ENCODE results near the gene CRTAP.
A peak's percentile ranks its signal among the peaks of the same experiment; 100 is the strongest.

The CRTAP gene

DNA sequence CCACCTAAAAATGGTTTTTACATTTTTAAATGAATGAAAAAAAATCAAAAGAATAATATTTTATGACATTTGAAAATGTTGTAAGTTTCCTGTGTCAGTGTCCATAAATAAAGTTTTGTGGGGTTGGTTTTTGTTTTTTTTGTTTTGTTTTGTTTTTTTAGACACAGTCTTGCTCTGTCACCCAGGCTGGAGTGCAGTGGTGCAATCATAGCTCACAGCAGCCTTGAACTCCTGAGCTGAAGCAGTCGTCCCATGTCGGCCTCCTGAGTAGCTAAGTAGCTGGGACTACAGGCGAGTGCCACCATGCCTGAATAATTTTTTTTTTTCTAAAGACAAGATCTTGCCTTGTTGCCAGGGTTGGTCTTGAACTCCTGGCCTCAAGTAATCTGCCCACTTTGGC is 14.1 kb upstream of the CRTAP start:
- TF ChIP-seq GABPA (IDR thresholded peaks at IDR 0.05; ENCODE audit: low read depth) (no peak), SPI1 (IDR thresholded peaks at IDR 0.05; ENCODE audit: borderline replicate concordance, low read depth) (no peak), POLR2AphosphoS5 (IDR thresholded peaks at IDR 0.05; ENCODE audit: low read depth) (no peak)
- TF ChIP-seq, protein P1, sequence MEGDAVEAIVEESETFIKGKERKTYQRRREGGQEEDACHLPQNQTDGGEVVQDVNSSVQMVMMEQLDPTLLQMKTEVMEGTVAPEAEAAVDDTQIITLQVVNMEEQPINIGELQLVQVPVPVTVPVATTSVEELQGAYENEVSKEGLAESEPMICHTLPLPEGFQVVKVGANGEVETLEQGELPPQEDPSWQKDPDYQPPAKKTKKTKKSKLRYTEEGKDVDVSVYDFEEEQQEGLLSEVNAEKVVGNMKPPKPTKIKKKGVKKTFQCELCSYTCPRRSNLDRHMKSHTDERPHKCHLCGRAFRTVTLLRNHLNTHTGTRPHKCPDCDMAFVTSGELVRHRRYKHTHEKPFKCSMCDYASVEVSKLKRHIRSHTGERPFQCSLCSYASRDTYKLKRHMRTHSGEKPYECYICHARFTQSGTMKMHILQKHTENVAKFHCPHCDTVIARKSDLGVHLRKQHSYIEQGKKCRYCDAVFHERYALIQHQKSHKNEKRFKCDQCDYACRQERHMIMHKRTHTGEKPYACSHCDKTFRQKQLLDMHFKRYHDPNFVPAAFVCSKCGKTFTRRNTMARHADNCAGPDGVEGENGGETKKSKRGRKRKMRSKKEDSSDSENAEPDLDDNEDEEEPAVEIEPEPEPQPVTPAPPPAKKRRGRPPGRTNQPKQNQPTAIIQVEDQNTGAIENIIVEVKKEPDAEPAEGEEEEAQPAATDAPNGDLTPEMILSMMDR (IDR thresholded peaks at IDR 0.05; ENCODE audit: insufficient read depth, low read length) = no peak
- TF ChIP-seq, protein P2, sequence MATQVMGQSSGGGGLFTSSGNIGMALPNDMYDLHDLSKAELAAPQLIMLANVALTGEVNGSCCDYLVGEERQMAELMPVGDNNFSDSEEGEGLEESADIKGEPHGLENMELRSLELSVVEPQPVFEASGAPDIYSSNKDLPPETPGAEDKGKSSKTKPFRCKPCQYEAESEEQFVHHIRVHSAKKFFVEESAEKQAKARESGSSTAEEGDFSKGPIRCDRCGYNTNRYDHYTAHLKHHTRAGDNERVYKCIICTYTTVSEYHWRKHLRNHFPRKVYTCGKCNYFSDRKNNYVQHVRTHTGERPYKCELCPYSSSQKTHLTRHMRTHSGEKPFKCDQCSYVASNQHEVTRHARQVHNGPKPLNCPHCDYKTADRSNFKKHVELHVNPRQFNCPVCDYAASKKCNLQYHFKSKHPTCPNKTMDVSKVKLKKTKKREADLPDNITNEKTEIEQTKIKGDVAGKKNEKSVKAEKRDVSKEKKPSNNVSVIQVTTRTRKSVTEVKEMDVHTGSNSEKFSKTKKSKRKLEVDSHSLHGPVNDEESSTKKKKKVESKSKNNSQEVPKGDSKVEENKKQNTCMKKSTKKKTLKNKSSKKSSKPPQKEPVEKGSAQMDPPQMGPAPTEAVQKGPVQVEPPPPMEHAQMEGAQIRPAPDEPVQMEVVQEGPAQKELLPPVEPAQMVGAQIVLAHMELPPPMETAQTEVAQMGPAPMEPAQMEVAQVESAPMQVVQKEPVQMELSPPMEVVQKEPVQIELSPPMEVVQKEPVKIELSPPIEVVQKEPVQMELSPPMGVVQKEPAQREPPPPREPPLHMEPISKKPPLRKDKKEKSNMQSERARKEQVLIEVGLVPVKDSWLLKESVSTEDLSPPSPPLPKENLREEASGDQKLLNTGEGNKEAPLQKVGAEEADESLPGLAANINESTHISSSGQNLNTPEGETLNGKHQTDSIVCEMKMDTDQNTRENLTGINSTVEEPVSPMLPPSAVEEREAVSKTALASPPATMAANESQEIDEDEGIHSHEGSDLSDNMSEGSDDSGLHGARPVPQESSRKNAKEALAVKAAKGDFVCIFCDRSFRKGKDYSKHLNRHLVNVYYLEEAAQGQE (IDR thresholded peaks at IDR 0.05; ENCODE audit: insufficient replicate concordance, low read depth) = no peak
- Histone ChIP-seq H3K27me3 (ENCODE audit: insufficient read depth, poor library complexity, severe bottlenecking) (no peaks in the 10 kb centered on the region), H3K4me3 (replicated peaks; ENCODE audit: insufficient read depth, low read length) (no peak overlapping the region), H3K27ac (replicated peaks) (no peak overlapping the region)
- DNase-seq (ENCODE audit: low read depth in 1 of 2, low spot score in 1 of 2) = no peak

DNA sequence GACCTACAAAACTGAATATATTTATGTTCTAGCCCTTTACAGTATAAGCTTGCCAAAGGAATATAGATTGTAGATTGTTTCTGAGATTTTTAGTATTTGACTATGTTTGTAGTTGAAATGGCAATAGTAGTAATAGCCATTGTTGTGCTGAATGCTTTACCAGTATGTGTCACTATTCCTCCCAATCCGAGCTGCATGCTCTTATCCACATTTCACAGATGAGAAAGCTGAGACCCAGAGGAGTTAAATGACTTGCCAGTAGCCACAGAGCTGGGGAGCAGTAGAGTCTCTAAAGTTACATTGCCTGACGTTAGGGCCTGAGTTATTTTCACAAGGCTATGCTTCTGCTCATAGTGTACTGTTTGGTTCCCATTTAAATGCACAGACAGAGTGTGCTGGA is 13.6 kb upstream of the CRTAP start:
- H3K27ac ChIP-seq (replicated peaks) = no peak overlapping the region
- no peak for DNase-seq (ENCODE audit: low read depth in 1 of 2, low spot score in 1 of 2)
- H3K27me3 ChIP-seq (ENCODE audit: insufficient read depth, poor library complexity, severe bottlenecking) = no peaks in the 10 kb centered on the region
- TF ChIP-seq GABPA (IDR thresholded peaks at IDR 0.05; ENCODE audit: low read depth) (no peak), POLR2AphosphoS5 (IDR thresholded peaks at IDR 0.05; ENCODE audit: low read depth) (no peak), SPI1 (IDR thresholded peaks at IDR 0.05; ENCODE audit: borderline replicate concordance, low read depth) (no peak)
- TF ChIP-seq, protein P1 (IDR thresholded peaks at IDR 0.05; ENCODE audit: insufficient read depth, low read length) = no peak
- TF ChIP-seq, protein P2 (IDR thresholded peaks at IDR 0.05; ENCODE audit: insufficient replicate concordance, low read depth) = no peak
- no peak overlapping the region for H3K4me3 ChIP-seq (replicated peaks; ENCODE audit: insufficient read depth, low read length)

DNA sequence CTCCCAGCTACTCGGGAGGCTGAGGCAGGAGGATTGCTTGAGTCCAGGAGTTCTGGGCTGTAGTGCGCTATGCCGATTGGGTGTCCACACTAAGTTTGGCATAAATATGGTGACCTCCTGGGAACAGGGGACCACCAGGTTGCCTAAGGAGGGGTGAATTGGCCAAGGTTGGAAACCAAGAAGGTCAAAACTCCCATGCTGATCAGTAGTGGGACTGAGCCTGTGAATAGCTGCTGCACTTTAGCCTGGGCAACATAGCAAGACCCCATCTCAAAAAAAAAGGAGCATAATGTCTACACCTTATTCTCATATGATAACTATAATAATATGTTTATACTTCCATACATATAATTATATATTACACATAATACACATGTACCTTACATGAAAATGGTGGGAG is 10.8 kb upstream of the CRTAP start:
- H3K27me3 ChIP-seq (ENCODE audit: insufficient read depth, poor library complexity, severe bottlenecking) = no peaks in the 10 kb centered on the region
- H3K4me3 ChIP-seq (replicated peaks; ENCODE audit: insufficient read depth, low read length) = no peak overlapping the region
- DNase-seq (ENCODE audit: low read depth in 1 of 2, low spot score in 1 of 2) = no peak
- no peak overlapping the region for H3K27ac ChIP-seq (replicated peaks)
- TF ChIP-seq, protein P2 (IDR thresholded peaks at IDR 0.05; ENCODE audit: insufficient replicate concordance, low read depth) = no peak

DNA sequence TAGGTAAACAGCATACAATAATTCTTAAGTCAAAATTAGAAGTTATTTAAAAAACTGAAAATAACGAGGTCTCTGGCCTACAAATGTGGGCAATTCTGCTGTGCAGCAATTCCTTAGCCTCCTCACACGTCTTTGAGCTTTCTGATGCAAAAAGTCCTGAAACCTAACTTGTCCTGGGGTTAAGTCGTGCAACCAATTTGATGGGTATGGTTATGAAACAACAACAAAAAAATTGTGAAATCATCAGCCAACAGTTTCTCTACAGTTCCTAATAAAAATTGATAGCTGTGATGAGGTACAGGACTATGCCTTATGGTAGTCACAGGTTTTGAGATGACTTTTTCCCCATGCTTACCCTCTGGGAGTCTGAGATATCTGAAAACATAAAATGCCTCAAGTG is 10.3 kb upstream of the CRTAP start:
- Histone ChIP-seq H3K27ac (replicated peaks) (no peak overlapping the region), H3K27me3 (ENCODE audit: insufficient read depth, poor library complexity, severe bottlenecking) (no peaks in the 10 kb centered on the region), H3K4me3 (replicated peaks; ENCODE audit: insufficient read depth, low read length) (no peak overlapping the region)
- DNase-seq (ENCODE audit: low read depth in 1 of 2, low spot score in 1 of 2) = peak in 1 of 2 experiments; percentile 59
- TF ChIP-seq, protein P2 (IDR thresholded peaks at IDR 0.05; ENCODE audit: insufficient replicate concordance, low read depth) = no peak
- TF ChIP-seq SPI1 (IDR thresholded peaks at IDR 0.05; ENCODE audit: borderline replicate concordance, low read depth) (no peak), POLR2AphosphoS5 (IDR thresholded peaks at IDR 0.05; ENCODE audit: low read depth) (no peak), GABPA (IDR thresholded peaks at IDR 0.05; ENCODE audit: low read depth) (no peak)
- TF ChIP-seq, protein P1 (IDR thresholded peaks at IDR 0.05; ENCODE audit: insufficient read depth, low read length) = no peak
